Astrocyte (in vitro differentiated cells and primary cell): Measurements from ENCODE around the gene LSM7. TPM values are rescaled to one million over a fixed set of nuclear protein-coding genes. Genes with fewer than 3 reads are reported as not detected.

ENCODE experiments used
- DNase-seq: peaks from one replicate; pipeline ENCODE4 v3.0.0-alpha.2; 2010; ENCODE audit warnings: low read depth
- FAIRE-seq: peaks from 2 replicates; lab custom pipeline; 2011; peaks lifted over from hg19 to GRCh38; lab: Jason Lieb, UNC
- H2AFZ ChIP-seq: 2 replicates; pipeline ENCODE4 v1.6.0; 2012; ENCODE audit warnings: low read depth, low read length, inconsistent platforms
- H3K27ac ChIP-seq: 2 replicates; pipeline ENCODE4 v1.5.1; 2011; ENCODE audit warnings: low read depth, low read length, inconsistent platforms
- H3K27me3 ChIP-seq: 2 replicates; pipeline ENCODE4 v1.6.0; 2011; ENCODE audit warnings: low read length, inconsistent platforms; ENCODE audit not compliant: insufficient read depth
- H3K36me3 ChIP-seq: 2 replicates; pipeline ENCODE4 v1.5.1; 2011; ENCODE audit warnings: low read length, inconsistent platforms; ENCODE audit not compliant: insufficient read depth
- H3K4me1 ChIP-seq: 2 replicates; pipeline ENCODE4 v1.5.1; 2011; ENCODE audit warnings: low read length, inconsistent platforms; ENCODE audit not compliant: insufficient read depth
- H3K4me2 ChIP-seq: 2 replicates; pipeline ENCODE4 v1.6.0; 2012; ENCODE audit warnings: low read length, inconsistent platforms
- H3K4me3 ChIP-seq: 2 replicates; pipeline ENCODE4 v1.5.1; 2011; ENCODE audit warnings: low read depth, mild to moderate bottlenecking, low read length, inconsistent platforms; ENCODE audit not compliant: insufficient read depth
- H3K79me2 ChIP-seq: 2 replicates; pipeline ENCODE4 v1.6.0; 2012; ENCODE audit warnings: mild to moderate bottlenecking, low read length, inconsistent platforms; ENCODE audit not compliant: insufficient read depth
- H3K9ac ChIP-seq: 2 replicates; pipeline ENCODE4 v1.6.0; 2012; ENCODE audit warnings: mild to moderate bottlenecking, low read length, inconsistent platforms
- H3K9me3 ChIP-seq: 2 replicates; pipeline ENCODE4 v1.5.1; 2012; ENCODE audit warnings: low read depth, mild to moderate bottlenecking, low read length, inconsistent platforms; ENCODE audit not compliant: insufficient read depth
- H4K20me1 ChIP-seq: 2 replicates; pipeline ENCODE4 v1.6.0; 2012; ENCODE audit warnings: low read length, inconsistent platforms; ENCODE audit not compliant: insufficient read depth
- H3K27ac Mint-ChIP-seq: one replicate; pipeline ENCODE4 v1.8.0; 2021; ENCODE audit warnings: mild to moderate bottlenecking, mixed read lengths; ENCODE audit not compliant: unreplicated experiment
- H3K27me3 Mint-ChIP-seq: one replicate; pipeline ENCODE4 v1.8.0; 2021; ENCODE audit warnings: low read depth, mixed read lengths; ENCODE audit not compliant: unreplicated experiment
- H3K36me3 Mint-ChIP-seq: one replicate; pipeline ENCODE4 v1.8.0; 2021; ENCODE audit warnings: low read depth, mixed read lengths; ENCODE audit not compliant: unreplicated experiment
- H3K4me1 Mint-ChIP-seq: one replicate; pipeline ENCODE4 v1.8.0; 2021; ENCODE audit warnings: low read depth, mixed read lengths; ENCODE audit not compliant: unreplicated experiment
- H3K4me3 Mint-ChIP-seq: one replicate; pipeline ENCODE4 v1.8.0; 2021; ENCODE audit warnings: mild to moderate bottlenecking, moderate library complexity, mixed read lengths; ENCODE audit not compliant: unreplicated experiment
- H3K9me3 Mint-ChIP-seq: one replicate; pipeline ENCODE4 v1.8.0; 2021; ENCODE audit warnings: mild to moderate bottlenecking, mixed read lengths; ENCODE audit not compliant: unreplicated experiment
- EZH2 ChIP-seq: IDR thresholded peaks from 2 replicates; pipeline ENCODE4 v1.6.1; 2012; ENCODE audit warnings: mild to moderate bottlenecking, low read length, inconsistent platforms; ENCODE audit not compliant: insufficient read depth
- total RNA-seq: library from RNA; stranded (reverse); gene quantifications from 2 replicates; pipeline ENCODE4 v1.2.1, GENCODE V29; 2021
- TF ChIP-seq, protein P1 (sequence below): IDR thresholded peaks from 2 replicates; pipeline ENCODE4 v1.5.1; 2011; ENCODE audit warnings: low read depth, mild to moderate bottlenecking, inconsistent platforms, low read length, moderate library complexity; ENCODE audit not compliant: insufficient read depth

LSM7 gene
- total RNA-seq, 1 donor from 2014 or later: 91.4 TPM

- H3K27ac ChIP-seq: no peak overlapping the region
- Mint-ChIP-seq H3K27ac (peak overlapping the region; percentile 87), H3K9me3 (no peaks in the 10 kb centered on the region), H3K36me3 (peaks cover 16% of the 10 kb centered on the region), H3K4me1 (peaks cover 14% of the 10 kb centered on the region), H3K27me3 (no peaks in the 10 kb centered on the region), H3K4me3 (peak overlapping the region; percentile 75)
- peak overlapping the region; percentile 16 for H3K4me3 ChIP-seq
- H3K79me2 ChIP-seq: peaks cover 63% of the 10 kb centered on the region
- DNase-seq (no peak), FAIRE-seq (no peak)
- H4K20me1 ChIP-seq: peaks cover 71% of the 10 kb centered on the region
- H3K9me3 ChIP-seq: no peaks in the 10 kb centered on the region
- no peak overlapping the region for H2AFZ ChIP-seq
- peaks cover 3% of the 10 kb centered on the region for H3K36me3 ChIP-seq
- peaks cover 25% of the 10 kb centered on the region for H3K4me1 ChIP-seq
- H3K9ac ChIP-seq: peak overlapping the region; percentile 48
- no peak for TF ChIP-seq EZH2
- TF ChIP-seq, protein P1, sequence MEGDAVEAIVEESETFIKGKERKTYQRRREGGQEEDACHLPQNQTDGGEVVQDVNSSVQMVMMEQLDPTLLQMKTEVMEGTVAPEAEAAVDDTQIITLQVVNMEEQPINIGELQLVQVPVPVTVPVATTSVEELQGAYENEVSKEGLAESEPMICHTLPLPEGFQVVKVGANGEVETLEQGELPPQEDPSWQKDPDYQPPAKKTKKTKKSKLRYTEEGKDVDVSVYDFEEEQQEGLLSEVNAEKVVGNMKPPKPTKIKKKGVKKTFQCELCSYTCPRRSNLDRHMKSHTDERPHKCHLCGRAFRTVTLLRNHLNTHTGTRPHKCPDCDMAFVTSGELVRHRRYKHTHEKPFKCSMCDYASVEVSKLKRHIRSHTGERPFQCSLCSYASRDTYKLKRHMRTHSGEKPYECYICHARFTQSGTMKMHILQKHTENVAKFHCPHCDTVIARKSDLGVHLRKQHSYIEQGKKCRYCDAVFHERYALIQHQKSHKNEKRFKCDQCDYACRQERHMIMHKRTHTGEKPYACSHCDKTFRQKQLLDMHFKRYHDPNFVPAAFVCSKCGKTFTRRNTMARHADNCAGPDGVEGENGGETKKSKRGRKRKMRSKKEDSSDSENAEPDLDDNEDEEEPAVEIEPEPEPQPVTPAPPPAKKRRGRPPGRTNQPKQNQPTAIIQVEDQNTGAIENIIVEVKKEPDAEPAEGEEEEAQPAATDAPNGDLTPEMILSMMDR: no peak
- peak overlapping the region; percentile 96 for H3K4me2 ChIP-seq
- H3K27me3 ChIP-seq: no peaks in the 10 kb centered on the region
Measured at GRCh38 chr19:2274185-2274711, 54.1 kb downstream of the LSM7 start.

GRCh38 chr19:2273356-2274184, 54.8 kb downstream of the LSM7 start:
- H3K36me3 ChIP-seq: peaks cover 3% of the 10 kb centered on the region
- H3K9ac ChIP-seq: peak overlapping the region; percentile 48
- H3K4me2 ChIP-seq: peak overlapping the region; percentile 96
- TF ChIP-seq, protein P1: peak; percentile 57
- TF ChIP-seq EZH2: no peak
- H3K4me1 Mint-ChIP-seq: peaks cover 14% of the 10 kb centered on the region
- peak overlapping the region; percentile 87 for H3K27ac Mint-ChIP-seq
- peak overlapping the region; percentile 13 for H3K27ac ChIP-seq
- peaks cover 16% of the 10 kb centered on the region for H3K36me3 Mint-ChIP-seq
- H3K27me3 Mint-ChIP-seq: no peaks in the 10 kb centered on the region
- H3K27me3 ChIP-seq: no peaks in the 10 kb centered on the region
- H3K9me3 ChIP-seq: no peaks in the 10 kb centered on the region
- no peak overlapping the region for H2AFZ ChIP-seq
- DNase-seq (peak; percentile 38), FAIRE-seq (no peak)
- peak overlapping the region; percentile 79 for H3K4me3 Mint-ChIP-seq
- H3K4me3 ChIP-seq: peak overlapping the region; percentile 16
- H3K79me2 ChIP-seq: peaks cover 63% of the 10 kb centered on the region
- peaks cover 71% of the 10 kb centered on the region for H4K20me1 ChIP-seq
- no peaks in the 10 kb centered on the region for H3K9me3 Mint-ChIP-seq
- peaks cover 25% of the 10 kb centered on the region for H3K4me1 ChIP-seq

Other genes starting within 250 kb of the LSM7 start
- 45.3 and 47.2 TPM in 2 replicates for gene MOB3A, start 232.3 kb downstream of the LSM7 start, total RNA-seq
- 5.6 and 5.8 TPM in 2 replicates for gene IZUMO4, start 231.7 kb downstream of the LSM7 start, total RNA-seq
- 162 and 167 TPM in 2 replicates for gene AP3D1, start 177.0 kb downstream of the LSM7 start, total RNA-seq
- gene DOT1L, start 164.7 kb downstream of the LSM7 start, total RNA-seq: 21.7 and 25.6 TPM in 2 replicates
- 69.9 and 78.3 TPM in 2 replicates for gene PLEKHJ1, start 92.3 kb downstream of the LSM7 start, total RNA-seq
- 76.6 and 83.2 TPM in 2 replicates for gene SF3A2, start 91.8 kb downstream of the LSM7 start, total RNA-seq
- 3.5 and 4.6 TPM in 2 replicates for gene AMH, start 79.3 kb downstream of the LSM7 start, total RNA-seq
- gene JSRP1, start 72.2 kb downstream of the LSM7 start, total RNA-seq: 0.36 and 1.3 TPM in 2 replicates
- gene PEAK3, start 46.4 kb downstream of the LSM7 start, total RNA-seq: 0.18 TPM in 1 of 2 replicates, not detected in the other
- not detected in 2 replicates for gene LINGO3, start 20.4 kb downstream of the LSM7 start, total RNA-seq
- 52.2 and 55.4 TPM in 2 replicates for gene SPPL2B, start 98 bp upstream of the LSM7 start, total RNA-seq
- 0.16 and 0.17 TPM in 2 replicates for gene TMPRSS9, start 31.7 kb upstream of the LSM7 start, total RNA-seq
- 93.4 and 105 TPM in 2 replicates for gene TIMM13, start 99.0 kb upstream of the LSM7 start, total RNA-seq
- 64.0 and 72.1 TPM in 2 replicates for gene LMNB2, start 128.4 kb upstream of the LSM7 start, total RNA-seq
- gene GADD45B, start 147.5 kb upstream of the LSM7 start, total RNA-seq: 161 and 190 TPM in 2 replicates